Measurements from ENCODE around the gene ZPBP. TPM values are rescaled to one million over a fixed set of nuclear protein-coding genes. Genes with fewer than 3 reads are reported as not detected.

Gene ZPBP
- total RNA-seq, 4 donors from 2014 or later: not detected

- Histone ChIP-seq H3K4me1 (no peaks in the 10 kb centered on the region), H3K27ac (no peak overlapping the region), H3K27me3 (no peaks in the 10 kb centered on the region), H3K36me3 (no peaks in the 10 kb centered on the region), H3K4me3 (no peak overlapping the region), H3K9me3 (peaks cover 0 to 13% (median 0%) of the 10 kb centered on the region in 4 donors)
- 81 to 94% methylated on average over 2 of the region's 2 CpGs for WGBS, 2 donors
- DNase-seq (ENCODE audit: low spot score in 2 of 2): no peak
- no peak for TF ChIP-seq EP300 (IDR thresholded peaks at IDR 0.05)
- TF ChIP-seq CTCF (IDR thresholded peaks at IDR 0.05): no peak
- no peak for TF ChIP-seq POLR2A (IDR thresholded peaks at IDR 0.05)
Measured at GRCh38 chr7:49931627-49932026, 161.4 kb downstream of the ZPBP start.

- TF ChIP-seq CTCF (IDR thresholded peaks at IDR 0.05): no peak
- TF ChIP-seq EP300 (IDR thresholded peaks at IDR 0.05): no peak
- TF ChIP-seq POLR2A (IDR thresholded peaks at IDR 0.05): no peak
- DNase-seq (ENCODE audit: low spot score in 2 of 2): no peak
- 88 to 90% methylated on average over 2 of the region's 2 CpGs for WGBS, 2 donors
- no peak overlapping the region for H3K4me3 ChIP-seq
- no peaks in the 10 kb centered on the region for H3K4me1 ChIP-seq
- H3K9me3 ChIP-seq: peaks cover 0 to 13% (median 0%) of the 10 kb centered on the region in 4 donors
- H3K27ac ChIP-seq: no peak overlapping the region
- no peaks in the 10 kb centered on the region for H3K27me3 ChIP-seq
- H3K36me3 ChIP-seq: no peaks in the 10 kb centered on the region
Measured at GRCh38 chr7:49928787-49929186, 164.3 kb downstream of the ZPBP start.

GRCh38 chr7:49927631-49928030 is 165.4 kb downstream of the ZPBP start:
- H3K27me3 ChIP-seq: no peaks in the 10 kb centered on the region
- no peaks in the 10 kb centered on the region for H3K4me1 ChIP-seq
- WGBS, 2 donors: 83 to 87% methylated on average over 5 of the region's 5 CpGs
- peaks cover 0 to 12% (median 0%) of the 10 kb centered on the region in 4 donors for H3K9me3 ChIP-seq
- DNase-seq (ENCODE audit: low spot score in 2 of 2): no peak
- H3K27ac ChIP-seq: no peak overlapping the region
- no peaks in the 10 kb centered on the region for H3K36me3 ChIP-seq
- TF ChIP-seq CTCF (IDR thresholded peaks at IDR 0.05) (no peak), POLR2A (IDR thresholded peaks at IDR 0.05) (no peak), EP300 (IDR thresholded peaks at IDR 0.05) (no peak)
- no peak overlapping the region for H3K4me3 ChIP-seq

GRCh38 chr7:49926720-49927119 is 166.3 kb downstream of the ZPBP start:
- TF ChIP-seq POLR2A (IDR thresholded peaks at IDR 0.05) (no peak), EP300 (IDR thresholded peaks at IDR 0.05) (no peak), CTCF (IDR thresholded peaks at IDR 0.05) (no peak)
- no peak for DNase-seq (ENCODE audit: low spot score in 2 of 2)
- H3K4me3 ChIP-seq: no peak overlapping the region
- WGBS, 2 donors: 75 to 93% methylated on average over 6 of the region's 6 CpGs
- H3K4me1 ChIP-seq: no peaks in the 10 kb centered on the region
- H3K27ac ChIP-seq: no peak overlapping the region
- no peaks in the 10 kb centered on the region for H3K27me3 ChIP-seq
- H3K9me3 ChIP-seq: peaks cover 0 to 3% (median 0%) of the 10 kb centered on the region in 4 donors
- no peaks in the 10 kb centered on the region for H3K36me3 ChIP-seq

GRCh38 chr7:49911909-49912308 is 181.1 kb downstream of the ZPBP start:
- H3K36me3 ChIP-seq: no peaks in the 10 kb centered on the region
- H3K9me3 ChIP-seq: no peaks in the 10 kb centered on the region
- 82 to 85% methylated on average over 8 of the region's 8 CpGs for WGBS, 2 donors
- H3K4me3 ChIP-seq: no peak overlapping the region
- no peaks in the 10 kb centered on the region for H3K27me3 ChIP-seq
- no peak overlapping the region for H3K27ac ChIP-seq
- no peak for DNase-seq (ENCODE audit: low spot score in 2 of 2)
- H3K4me1 ChIP-seq: no peaks in the 10 kb centered on the region
- TF ChIP-seq EP300 (IDR thresholded peaks at IDR 0.05) (no peak), CTCF (IDR thresholded peaks at IDR 0.05) (no peak), POLR2A (IDR thresholded peaks at IDR 0.05) (no peak)
